ENCODE data around the gene ZNF408.

Gene ZNF408

GRCh38 chr11:46692450-46692849 lies 8.4 kb upstream of the ZNF408 start:
- no peak overlapping the region for H2AFZ ChIP-seq (ENCODE audit: low read depth, low read length)
- H3K4me3 ChIP-seq (ENCODE audit: low read depth in 1 of 2, low read length in 2 of 2), result no peak overlapping the region
- no peak overlapping the region for H3K27ac ChIP-seq (ENCODE audit: low read length)
- H3K9me3 ChIP-seq (ENCODE audit: insufficient read depth, low read length, severe bottlenecking), result no peaks in the 10 kb centered on the region
- DNase-seq (no peak), ATAC-seq (ENCODE audit: insufficient read depth, low read depth) (no peak)
- TF ChIP-seq CTCF (IDR thresholded peaks at IDR 0.05; ENCODE audit: borderline replicate concordance, extremely low read depth, low read length, poor library complexity, severe bottlenecking) (no peak), EZH2 (IDR thresholded peaks at IDR 0.05; ENCODE audit: borderline replicate concordance, low read depth, low read length, severe bottlenecking) (no peak)
- H3K4me2 ChIP-seq (ENCODE audit: insufficient read depth, low read length), result no peak overlapping the region
- no peak overlapping the region for H3K9ac ChIP-seq (ENCODE audit: low read depth, low read length)
- peaks cover 8% of the 10 kb centered on the region; the same call in 1 of the 2 replicates for H4K20me1 ChIP-seq (ENCODE audit: insufficient read depth, low read length)
- H3K79me2 ChIP-seq (ENCODE audit: insufficient read depth, low read length), result peaks cover 7% of the 10 kb centered on the region
- peaks cover 60% of the 10 kb centered on the region for H3K36me3 ChIP-seq (ENCODE audit: insufficient read depth, low read length)
- H3K27me3 ChIP-seq (ENCODE audit: insufficient read depth, low read length, poor library complexity), result no peaks in the 10 kb centered on the region
- 0 out of 2 replicates have a peak, but pooled peaks cover 2% of the 10 kb centered on the region for H3K4me1 ChIP-seq (ENCODE audit: insufficient read depth, low read length)

DNA sequence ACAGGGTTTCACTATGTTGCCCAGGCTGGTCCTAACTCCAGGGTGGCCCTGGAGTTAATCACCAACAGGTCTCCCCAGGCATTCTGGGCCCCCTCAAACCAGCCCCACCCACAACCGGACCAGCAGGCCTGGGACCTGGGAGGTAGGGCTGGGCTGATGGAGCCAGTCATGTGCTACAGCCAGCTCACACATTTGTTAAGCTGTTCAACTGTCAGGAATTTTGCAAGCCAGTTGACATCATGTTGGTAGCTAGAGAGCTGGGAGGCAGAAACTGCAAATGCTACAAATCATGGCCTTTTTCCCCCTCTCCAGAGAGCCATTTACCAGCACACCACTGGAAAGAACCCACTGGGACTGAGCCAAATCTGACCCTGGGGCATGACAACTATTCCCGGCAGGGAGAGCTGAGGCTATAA lies 7.2 kb upstream of the ZNF408 start:
- peaks cover 17% of the 10 kb centered on the region for H3K79me2 ChIP-seq (ENCODE audit: insufficient read depth, low read length)

GRCh38 chr11:46694072-46694471 lies 6.8 kb upstream of the ZNF408 start:
- H3K4me1 ChIP-seq (ENCODE audit: insufficient read depth, low read length), result peaks cover 15% of the 10 kb centered on the region
- no peak overlapping the region for H3K9ac ChIP-seq (ENCODE audit: low read depth, low read length)
- H3K36me3 ChIP-seq (ENCODE audit: insufficient read depth, low read length), result peaks cover 50% of the 10 kb centered on the region
- no peak overlapping the region for H3K4me2 ChIP-seq (ENCODE audit: insufficient read depth, low read length)
- H4K20me1 ChIP-seq (ENCODE audit: insufficient read depth, low read length), result peaks cover 10% of the 10 kb centered on the region; the same call in 1 of the 2 replicates
- no peaks in the 10 kb centered on the region for H3K9me3 ChIP-seq (ENCODE audit: insufficient read depth, low read length, severe bottlenecking)
- H3K79me2 ChIP-seq (ENCODE audit: insufficient read depth, low read length), result peaks cover 22% of the 10 kb centered on the region
- TF ChIP-seq EZH2 (IDR thresholded peaks at IDR 0.05; ENCODE audit: borderline replicate concordance, low read depth, low read length, severe bottlenecking) (no peak), CTCF (IDR thresholded peaks at IDR 0.05; ENCODE audit: borderline replicate concordance, extremely low read depth, low read length, poor library complexity, severe bottlenecking) (no peak)
- no peak overlapping the region for H3K4me3 ChIP-seq (ENCODE audit: low read depth in 1 of 2, low read length in 2 of 2)
- H3K27me3 ChIP-seq (ENCODE audit: insufficient read depth, low read length, poor library complexity), result no peaks in the 10 kb centered on the region
- no peak for DNase-seq
- H3K27ac ChIP-seq (ENCODE audit: low read length), result no peak overlapping the region
- ATAC-seq (ENCODE audit: insufficient read depth, low read depth), result no peak
- no peak overlapping the region for H2AFZ ChIP-seq (ENCODE audit: low read depth, low read length)

More for the DNA sequence above, 7.2 kb upstream of the ZNF408 start:
- no peaks in the 10 kb centered on the region for H3K27me3 ChIP-seq (ENCODE audit: insufficient read depth, low read length, poor library complexity)
- no peak overlapping the region for H2AFZ ChIP-seq (ENCODE audit: low read depth, low read length)
- ATAC-seq (ENCODE audit: insufficient read depth, low read depth), result no peak
- H3K4me2 ChIP-seq (ENCODE audit: insufficient read depth, low read length), result no peak overlapping the region
- H3K4me3 ChIP-seq (ENCODE audit: low read depth in 1 of 2, low read length in 2 of 2), result no peak overlapping the region
- H4K20me1 ChIP-seq (ENCODE audit: insufficient read depth, low read length), result peaks cover 10% of the 10 kb centered on the region; the same call in 1 of the 2 replicates
- H3K9ac ChIP-seq (ENCODE audit: low read depth, low read length), result no peak overlapping the region
- peaks cover 52% of the 10 kb centered on the region for H3K36me3 ChIP-seq (ENCODE audit: insufficient read depth, low read length)
- no peak for DNase-seq
- no peak overlapping the region for H3K27ac ChIP-seq (ENCODE audit: low read length)
- no peak for TF ChIP-seq EZH2 (IDR thresholded peaks at IDR 0.05; ENCODE audit: borderline replicate concordance, low read depth, low read length, severe bottlenecking)
- no peak for TF ChIP-seq CTCF (IDR thresholded peaks at IDR 0.05; ENCODE audit: borderline replicate concordance, extremely low read depth, low read length, poor library complexity, severe bottlenecking)
- H3K9me3 ChIP-seq (ENCODE audit: insufficient read depth, low read length, severe bottlenecking), result no peaks in the 10 kb centered on the region
- H3K4me1 ChIP-seq (ENCODE audit: insufficient read depth, low read length), result peaks cover 10% of the 10 kb centered on the region

All from DND-41 (cell line).